NCI-H2081 (cell line): ENCODE data around the gene NEAT1.

Source experiments
- DNase-seq, 2 experiments: peaks; one replicate each; lab custom pipeline; 2025; lab: John Stamatoyannopoulos, UW

The NEAT1 gene

GRCh38 chr11:65421794-65422632, 585 bp upstream of the NEAT1 start:
- peak; percentile 63 to 81 for DNase-seq

DNA sequence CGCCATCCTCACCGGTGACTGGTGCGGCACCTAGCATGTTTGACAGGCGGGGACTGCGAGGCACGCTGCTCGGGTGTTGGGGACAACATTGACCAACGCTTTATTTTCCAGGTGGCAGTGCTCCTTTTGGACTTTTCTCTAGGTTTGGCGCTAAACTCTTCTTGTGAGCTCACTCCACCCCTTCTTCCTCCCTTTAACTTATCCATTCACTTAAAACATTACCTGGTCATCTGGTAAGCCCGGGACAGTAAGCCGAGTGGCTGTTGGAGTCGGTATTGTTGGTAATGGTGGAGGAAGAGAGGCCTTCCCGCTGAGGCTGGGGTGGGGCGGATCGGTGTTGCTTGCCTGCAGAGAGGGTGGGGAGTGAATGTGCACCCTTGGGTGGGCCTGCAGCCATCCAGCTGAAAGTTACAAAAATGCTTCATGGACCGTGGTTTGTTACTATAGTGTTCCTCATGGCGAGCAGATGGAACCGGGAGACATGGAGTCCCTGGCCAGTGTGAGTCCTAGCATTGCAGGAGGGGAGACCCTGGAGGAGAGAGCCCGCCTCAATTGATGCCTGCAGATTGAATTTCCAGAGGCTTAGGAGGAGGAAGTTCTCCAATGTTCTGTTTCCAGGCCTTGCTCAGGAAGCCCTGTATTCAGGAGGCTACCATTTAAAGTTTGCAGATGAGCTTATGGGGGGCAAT, 1.1 kb downstream of the NEAT1 start:
- DNase-seq = no peak

- no peak for DNase-seq
Measured at GRCh38 chr11:65424205-65425104, 1.9 kb downstream of the NEAT1 start.

- DNase-seq = no peak
Measured at GRCh38 chr11:65425105-65425970, 2.7 kb downstream of the NEAT1 start.

DNA sequence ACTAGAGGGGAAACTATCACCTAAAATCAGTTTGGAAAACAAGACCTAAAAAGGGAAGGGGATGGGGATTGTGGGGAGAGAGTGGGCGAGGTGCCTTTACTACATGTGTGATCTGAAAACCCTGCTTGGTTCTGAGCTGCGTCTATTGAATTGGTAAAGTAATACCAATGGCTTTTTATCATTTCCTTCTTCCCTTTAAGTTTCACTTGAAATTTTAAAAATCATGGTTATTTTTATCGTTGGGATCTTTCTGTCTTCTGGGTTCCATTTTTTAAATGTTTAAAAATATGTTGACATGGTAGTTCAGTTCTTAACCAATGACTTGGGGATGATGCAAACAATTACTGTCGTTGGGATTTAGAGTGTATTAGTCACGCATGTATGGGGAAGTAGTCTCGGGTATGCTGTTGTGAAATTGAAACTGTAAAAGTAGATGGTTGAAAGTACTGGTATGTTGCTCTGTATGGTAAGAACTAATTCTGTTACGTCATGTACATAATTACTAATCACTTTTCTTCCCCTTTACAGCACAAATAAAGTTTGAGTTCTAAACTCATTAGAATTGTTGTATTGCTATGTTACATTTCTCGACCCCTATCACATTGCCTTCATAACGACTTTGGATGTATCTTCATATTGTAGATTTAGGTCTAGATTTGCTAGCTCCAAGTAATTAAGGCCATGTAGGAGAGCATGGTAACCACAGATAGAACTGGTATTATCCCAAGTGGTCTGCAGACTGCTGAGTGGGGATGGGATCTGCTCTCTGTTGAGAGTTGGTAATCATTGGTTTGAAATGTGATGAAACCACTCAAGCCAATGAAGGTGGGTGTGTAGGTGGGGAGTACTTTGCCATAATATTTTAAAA, 3.6 kb downstream of the NEAT1 start:
- no peak for DNase-seq

- no peak for DNase-seq
Measured at GRCh38 chr11:65426839-65427690, 4.5 kb downstream of the NEAT1 start.

GRCh38 chr11:65427691-65428577, 5.3 kb downstream of the NEAT1 start:
- DNase-seq = no peak

DNA sequence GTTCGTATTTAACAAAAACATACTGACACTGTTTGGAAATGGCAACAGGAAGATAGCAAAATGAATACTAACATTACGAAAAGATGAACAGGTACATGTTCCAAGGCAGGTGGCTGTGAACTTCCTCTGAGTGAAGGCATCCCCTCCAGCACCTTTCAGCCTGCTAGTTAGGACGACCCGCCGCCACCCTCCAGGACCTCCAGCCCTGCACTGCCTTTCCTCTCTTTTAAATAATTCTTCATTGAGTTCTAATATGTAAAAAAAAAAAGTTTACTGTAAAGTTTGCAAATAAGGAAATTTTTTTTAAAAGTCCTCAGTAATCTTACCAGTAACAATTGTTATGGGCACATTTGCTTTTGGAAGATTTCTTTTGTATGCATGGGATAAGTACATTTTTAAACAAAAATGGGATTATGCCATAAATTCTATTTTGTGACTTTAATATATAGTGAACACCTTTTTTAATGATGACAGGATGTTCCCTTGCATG, 6.0 kb downstream of the NEAT1 start:
- no peak for DNase-seq

- no peak for DNase-seq
Measured at GRCh38 chr11:65429068-65429681, 6.6 kb downstream of the NEAT1 start.

DNA sequence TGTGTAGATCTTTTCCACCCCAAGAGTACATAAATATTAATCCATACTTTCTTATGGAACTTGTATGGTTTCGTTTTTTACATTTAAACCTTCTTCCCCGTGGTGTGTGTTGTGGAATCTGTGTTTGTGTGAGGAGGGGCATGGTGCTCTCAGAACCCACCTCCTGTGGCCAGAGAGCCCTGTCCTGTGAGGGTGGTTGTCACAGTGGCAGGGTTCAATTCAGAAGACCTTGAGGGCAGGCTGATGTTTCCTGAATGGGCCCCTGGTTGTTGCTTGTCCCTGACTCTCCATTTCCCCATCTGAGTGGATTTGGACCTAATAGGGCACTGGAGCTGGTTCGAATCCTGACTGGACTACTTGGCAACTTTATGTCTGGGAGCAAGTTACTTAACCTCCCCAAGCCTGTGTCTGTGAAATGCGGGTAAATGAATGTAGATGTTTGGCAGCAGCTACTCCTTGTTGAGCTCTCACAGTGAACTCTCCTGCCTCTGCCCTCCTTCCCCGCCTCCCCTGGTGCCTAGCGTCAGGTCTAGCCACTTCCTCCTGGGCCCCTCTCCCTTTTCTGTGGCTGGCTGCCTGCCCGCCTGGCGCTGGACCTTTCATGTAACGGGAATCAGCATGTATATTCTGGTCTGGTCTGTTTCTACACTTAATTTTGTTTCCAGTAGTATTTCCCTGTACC, 7.3 kb downstream of the NEAT1 start:
- peak in 1 of 2 experiments; percentile 37 for DNase-seq

GRCh38 chr11:65430406-65431217, 8.0 kb downstream of the NEAT1 start:
- no peak for DNase-seq

DNA sequence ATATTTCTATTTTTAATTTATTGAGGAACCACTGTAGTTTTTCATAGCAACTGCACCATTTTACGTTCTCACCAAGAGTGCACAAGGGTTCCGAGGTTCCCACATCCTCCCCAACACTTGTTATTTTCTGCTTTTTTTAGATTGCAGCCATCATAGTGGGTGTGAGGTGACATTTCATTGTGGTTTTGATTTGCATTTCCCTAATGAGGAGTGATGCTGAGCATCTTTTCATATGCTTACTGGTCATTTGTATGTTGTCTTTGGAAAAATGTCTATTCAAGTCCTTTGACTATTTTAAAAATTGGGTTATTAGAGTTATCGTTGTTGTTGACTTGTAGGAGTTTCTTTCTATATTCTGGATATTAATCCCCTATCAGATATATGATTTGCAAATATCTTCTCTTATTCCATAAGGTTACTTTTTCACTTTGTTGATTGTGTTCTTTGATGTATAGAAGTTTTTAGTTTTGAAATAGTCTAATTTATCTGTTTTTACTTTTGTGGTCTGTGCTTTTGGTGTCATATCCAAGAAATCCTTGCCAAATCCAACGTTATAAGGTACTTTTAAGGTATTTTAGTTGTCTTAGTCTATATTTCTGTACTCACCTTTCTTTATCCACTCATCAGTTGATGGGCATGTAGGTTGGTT, 9.0 kb downstream of the NEAT1 start:
- DNase-seq = no peak

DNA sequence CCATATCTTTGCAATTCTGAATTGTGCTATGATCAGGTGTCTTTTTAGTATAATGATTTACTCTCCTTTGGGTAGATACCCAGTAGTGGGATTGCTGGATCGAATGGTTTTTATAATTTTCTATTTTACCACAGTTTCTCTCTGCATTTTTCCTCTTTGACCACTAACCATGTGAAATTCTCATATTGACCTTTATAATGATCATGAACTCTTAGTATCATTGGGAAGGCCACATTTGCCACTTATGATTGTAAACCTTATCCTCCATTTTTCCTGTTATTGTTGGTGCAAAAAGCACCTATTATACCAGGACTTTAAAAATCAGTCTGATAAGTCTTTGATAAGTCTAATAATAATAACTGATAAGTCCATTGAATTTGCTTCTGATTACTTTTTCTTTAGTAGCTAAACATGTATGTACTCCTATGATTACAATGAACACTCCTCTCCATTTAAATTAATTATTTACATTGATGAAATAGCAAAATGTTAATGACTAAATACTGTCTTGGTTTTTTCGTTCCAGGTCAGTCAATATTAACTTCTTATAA, 9.6 kb downstream of the NEAT1 start:
- no peak for DNase-seq

- DNase-seq = peak in 1 of 2 experiments; percentile 24
Measured at GRCh38 chr11:65432686-65433582, 10.3 kb downstream of the NEAT1 start.
